Measurements from ENCODE around the gene OSBPL6. TPM values are rescaled to one million over a fixed set of nuclear protein-coding genes. Genes with fewer than 3 reads are reported as not detected.
A peak's percentile ranks its signal among the peaks of the same experiment; 100 is the strongest.

OSBPL6 gene
- polyA plus RNA-seq, 10 donors, result 4.6 to 7.0 (median 6.0) TPM

DNA sequence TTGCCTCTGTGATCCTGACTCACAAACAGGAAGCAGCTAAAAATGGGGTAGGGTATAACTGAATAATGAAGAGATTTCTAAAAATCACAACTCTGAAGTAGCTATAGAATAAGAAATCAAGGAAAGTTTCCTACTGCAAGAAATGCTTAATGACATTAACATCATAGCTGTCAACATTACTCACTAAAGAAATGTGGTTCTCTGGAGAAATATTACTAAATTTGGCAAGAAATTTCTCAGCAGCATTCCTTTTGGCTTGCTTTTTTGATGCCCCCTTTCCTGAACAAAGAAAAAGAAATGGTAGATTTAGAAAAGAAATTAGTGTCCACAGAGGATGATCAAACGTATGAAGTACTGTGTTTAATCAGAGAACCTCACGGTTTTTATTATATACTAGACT lies 247.1 kb downstream of the OSBPL6 start:
- DNase-seq, result peak in 1 of 3 donors; percentile 12

DNA sequence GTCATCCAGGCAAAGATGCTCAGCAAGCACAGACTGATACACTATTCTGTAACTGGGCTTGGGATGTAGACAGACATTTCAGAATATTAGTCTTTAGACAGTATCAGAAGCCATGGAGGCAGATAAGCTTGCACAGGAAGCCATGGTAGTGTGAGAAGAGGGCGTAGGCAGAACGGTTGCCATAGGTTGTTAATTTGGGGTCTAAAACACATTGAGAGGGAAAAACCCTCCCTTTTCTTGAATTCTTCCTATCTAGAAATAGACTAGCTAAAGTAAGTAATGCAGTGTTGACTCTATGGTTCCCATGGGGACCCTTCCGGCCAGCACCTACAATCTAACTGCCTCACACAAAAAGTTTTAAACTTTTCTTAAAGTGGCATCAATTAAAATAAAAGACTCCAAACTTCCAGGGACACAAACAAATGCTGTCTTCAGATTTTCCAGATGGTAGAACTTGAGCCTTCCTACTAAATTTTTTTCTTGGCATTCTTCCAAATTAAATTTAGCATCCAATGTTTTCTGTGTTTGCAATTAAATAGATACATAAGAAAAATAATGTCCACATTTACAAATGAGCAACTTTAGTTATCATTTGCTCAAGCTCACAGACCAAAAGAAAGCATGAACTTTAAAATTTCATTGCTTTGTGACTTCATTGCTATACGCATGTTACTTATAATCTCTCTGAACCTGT lies 254.8 kb downstream of the OSBPL6 start:
- DNase-seq, result peak in 1 of 3 donors; percentile 27

GRCh38 chr2:178449700-178450523 lies 255.6 kb downstream of the OSBPL6 start:
- peak; percentile 26 to 73 (median 42) for DNase-seq

DNA sequence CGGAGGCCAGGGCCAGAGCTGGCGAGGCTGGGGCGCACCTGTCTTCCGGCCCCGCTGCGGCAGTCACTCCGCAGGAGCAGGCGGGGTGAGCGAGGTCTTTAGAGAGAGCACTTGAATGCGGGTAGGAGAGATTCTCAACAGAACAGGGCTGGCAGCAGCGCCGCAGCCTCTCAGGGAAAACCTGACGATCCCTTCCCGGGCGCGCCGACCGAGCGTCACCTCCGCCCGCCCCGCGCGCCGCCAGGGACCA lies 256.1 kb downstream of the OSBPL6 start:
- peak in 1 of 3 donors; percentile 80 for DNase-seq

- DNase-seq, result peak; percentile 98 to 99 (median 99)
These were observed 256.6 kb downstream of the OSBPL6 start, which contains the start of the genes PJVK and PRKRA for GRCh38 chr2:178450774-178451525. PJVK (plus strand) TSS chr2:178451378; CDS start chr2:178453410, 2,032 bp downstream. PRKRA (minus strand) TSS chr2:178451175; CDS start chr2:178451030, 145 bp downstream.

GRCh38 chr2:178452334-178452733 lies 258.0 kb downstream of the OSBPL6 start:
- DNase-seq, result no peak

Other genes starting within 250 kb of the OSBPL6 start
- gene PDE11A, start 121.7 kb upstream of the OSBPL6 start, polyA plus RNA-seq (ENCODE audit: insufficient read length in 10 of 10), result 1 to 10 TPM in 1 of 10 donors, under 1 TPM in 9; 0.46 to 1.1 (median 0.58) TPM
- 10 to 100 TPM in 6 of 10 donors, 1 to 10 TPM in 4; 8.6 to 14.6 (median 10.5) TPM for gene RBM45, start 82.1 kb upstream of the OSBPL6 start, polyA plus RNA-seq (ENCODE audit: insufficient read length in 10 of 10)